ENCODE results near the gene AGPAT2. TPM values are rescaled to one million over a fixed set of nuclear protein-coding genes. Genes with fewer than 3 reads are reported as not detected.

Gene AGPAT2
- total RNA-seq, 1 experiment from 2014 or later: 77.9 TPM

- in situ Hi-C loops (cut with HindIII; ENCODE audit: low pct_unique_long_range_greater_than_20kb, low sequenced_read_pairs): no loop called here
- peak overlapping the region; percentile 54; the same call in 1 of the 2 replicates for H3K27ac ChIP-seq (ENCODE audit: low read length)
- peak; percentile 15 for ATAC-seq
Measured at GRCh38 chr9:136668983-136669790, 18.1 kb downstream of the AGPAT2 start.

More at GRCh38 chr9:136668983-136669790, 18.1 kb downstream of the AGPAT2 start:
- intact Hi-C loops (cut with micrococcal nuclease; ENCODE audit: unreplicated experiment): no loop called here
- TF ChIP-seq CTCF (IDR thresholded peaks at IDR 0.05) (no peak), SIN3A (IDR thresholded peaks at IDR 0.05; ENCODE audit: borderline replicate concordance, insufficient read depth, low read depth, low read length) (no peak), TCF7L2 (IDR thresholded peaks at IDR 0.05; ENCODE audit: low read depth, low read length) (no peak), POLR2AphosphoS5 (IDR thresholded peaks at IDR 0.05; ENCODE audit: low read depth, low read length) (no peak), REST (IDR thresholded peaks at IDR 0.05; ENCODE audit: insufficient read depth in 1 of 2, low read depth in 2 of 2, low read length in 1 of 2) (no peak)
- H3K27me3 ChIP-seq (ENCODE audit: control insufficient read depth, insufficient read depth, low read length): no peaks in the 10 kb centered on the region
- no peaks in the 10 kb centered on the region for H3K9me3 ChIP-seq (ENCODE audit: control insufficient read depth, insufficient read depth, low read depth, low read length)
- ChIA-PET POLR2A (interaction anchor here (0.5 kb wide), 1 partner anchor 12 kb away, joined by 6 read pairs; no protein-coding TSS in a partner anchor), CTCF (no interaction called here)
- peaks cover 59% of the 10 kb centered on the region for H3K4me1 ChIP-seq (ENCODE audit: control insufficient read depth, insufficient read depth, low read length)
- H3K4me3 ChIP-seq (ENCODE audit: low read depth in 2 of 2, low read length in 2 of 2): no peak overlapping the region
- no TSS peak for BruUV-seq (replicated peaks)
- no peaks in the 10 kb centered on the region for H3K36me3 ChIP-seq (ENCODE audit: control insufficient read depth, insufficient read depth, low read length)
- DNase-seq (ENCODE audit: low read depth, low spot score): no peak
